Liver (tissue), 3 donors: ENCODE results near the gene PNLIPRP3.

ENCODE experiments used
- FOXA1 ChIP-seq: IDR thresholded peaks from 2 replicates; pipeline ENCODE4 v1.6.1; 2016; ENCODE audit warnings: antibody characterized with exemption
- GABPA ChIP-seq, 2 donors: IDR thresholded peaks in 1 of 2; conservative IDR thresholded peaks in 1 of 2; 2 replicates each; pipeline ENCODE4 v1.6.1; 2016; ENCODE audit warnings: antibody characterized with exemption in 2 of 2, mild to moderate bottlenecking in 1 of 2, moderate library complexity in 1 of 2
- HNF4G ChIP-seq: IDR thresholded peaks from 2 replicates; pipeline ENCODE4 v1.6.1; 2016; ENCODE audit warnings: antibody characterized with exemption
- RAD21 ChIP-seq, 2 donors: IDR thresholded peaks; 2 replicates each; pipeline ENCODE4 v1.6.1; 2016; ENCODE audit warnings: antibody characterized with exemption in 2 of 2, mild to moderate bottlenecking in 2 of 2
- SP1 ChIP-seq: IDR thresholded peaks from 2 replicates; pipeline ENCODE4 v1.6.1; 2018; ENCODE audit warnings: antibody characterized with exemption, mild to moderate bottlenecking
- TAF1 ChIP-seq: conservative IDR thresholded peaks from 2 replicates; pipeline ENCODE4 v1.6.1; 2016; ENCODE audit warnings: antibody characterized with exemption, mild to moderate bottlenecking
- TF ChIP-seq, protein P1 (sequence below): fragments of 150-350 bp; IDR thresholded peaks from 2 replicates; pipeline ENCODE4 v1.5.1; 2017; ENCODE audit warnings: improper control_type of control experiment, low read depth, low read length; ENCODE audit not compliant: missing input control
- donor health status: healthy.
- donor health status: healthy.

DNA sequence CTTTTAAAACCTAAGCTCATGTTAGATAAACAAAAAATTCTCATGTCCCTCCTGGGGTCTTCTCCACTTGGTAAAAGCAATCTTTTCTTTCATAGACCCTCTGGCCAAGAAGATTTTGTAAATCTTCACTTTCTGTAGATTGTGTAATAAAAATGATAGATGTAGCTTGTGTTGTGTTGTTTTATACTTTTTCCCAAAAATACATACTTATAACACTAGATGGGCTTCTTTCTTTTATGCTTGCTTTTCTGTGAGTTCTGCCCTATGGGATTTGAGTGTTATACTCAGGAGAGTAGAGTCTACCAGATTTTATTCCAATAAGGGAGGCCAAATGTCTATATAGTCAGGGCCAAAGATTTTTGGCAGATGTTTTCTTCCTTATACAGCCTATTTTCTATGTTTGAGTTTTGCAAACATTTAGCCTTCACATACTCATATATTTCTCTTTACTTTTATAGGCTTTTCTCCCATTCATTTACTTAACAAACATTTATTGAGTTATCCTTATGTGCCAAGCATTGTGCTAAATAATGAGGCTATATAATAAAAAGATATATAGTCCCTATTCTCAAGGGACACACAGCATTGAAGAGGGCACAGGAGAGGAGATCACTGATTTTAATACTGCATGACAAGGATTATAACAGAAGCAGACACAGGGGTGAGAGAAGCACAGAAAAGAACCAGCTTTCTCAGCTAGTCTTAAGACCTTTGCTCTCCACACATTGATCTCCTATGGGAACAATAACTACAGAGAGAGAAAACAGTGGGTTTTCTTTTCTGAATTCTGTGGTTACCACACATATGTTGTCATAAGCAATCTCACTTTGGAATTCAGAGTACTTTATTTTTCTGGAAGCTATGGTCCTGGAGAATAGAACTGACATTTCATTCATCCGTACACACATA lies 60.1 kb downstream of the PNLIPRP3 start:
- TF ChIP-seq, protein P1, sequence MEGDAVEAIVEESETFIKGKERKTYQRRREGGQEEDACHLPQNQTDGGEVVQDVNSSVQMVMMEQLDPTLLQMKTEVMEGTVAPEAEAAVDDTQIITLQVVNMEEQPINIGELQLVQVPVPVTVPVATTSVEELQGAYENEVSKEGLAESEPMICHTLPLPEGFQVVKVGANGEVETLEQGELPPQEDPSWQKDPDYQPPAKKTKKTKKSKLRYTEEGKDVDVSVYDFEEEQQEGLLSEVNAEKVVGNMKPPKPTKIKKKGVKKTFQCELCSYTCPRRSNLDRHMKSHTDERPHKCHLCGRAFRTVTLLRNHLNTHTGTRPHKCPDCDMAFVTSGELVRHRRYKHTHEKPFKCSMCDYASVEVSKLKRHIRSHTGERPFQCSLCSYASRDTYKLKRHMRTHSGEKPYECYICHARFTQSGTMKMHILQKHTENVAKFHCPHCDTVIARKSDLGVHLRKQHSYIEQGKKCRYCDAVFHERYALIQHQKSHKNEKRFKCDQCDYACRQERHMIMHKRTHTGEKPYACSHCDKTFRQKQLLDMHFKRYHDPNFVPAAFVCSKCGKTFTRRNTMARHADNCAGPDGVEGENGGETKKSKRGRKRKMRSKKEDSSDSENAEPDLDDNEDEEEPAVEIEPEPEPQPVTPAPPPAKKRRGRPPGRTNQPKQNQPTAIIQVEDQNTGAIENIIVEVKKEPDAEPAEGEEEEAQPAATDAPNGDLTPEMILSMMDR = no peak
- no peak for TF ChIP-seq RAD21 (IDR thresholded peaks at IDR 0.05)
- TF ChIP-seq SP1 = no peak
- TF ChIP-seq FOXA1 = no peak
- no peak for TF ChIP-seq HNF4G
- TF ChIP-seq TAF1 = no peak
- no peak for TF ChIP-seq GABPA (IDR thresholded peaks at IDR 0.05 in 1 of 2, conservative IDR thresholded peaks at IDR 0.05 in 1 of 2)
